H1 (cell line): ENCODE results near the gene SEC61A1. TPM values are rescaled to one million over a fixed set of nuclear protein-coding genes. Genes with fewer than 3 reads are reported as not detected.

ENCODE experiments used
- CTCF ChIA-PET: fragments of 300-600 bp; sonication (Branson Sonifier 250); formaldehyde crosslinking; loops from one replicate; lab custom pipeline; 2021; ENCODE audit not compliant: partially characterized antibody; lab: Charles Lee
- POLR2A ChIA-PET: fragments of 300-600 bp; sonication (Branson Sonifier 250); formaldehyde crosslinking; loops from one replicate; lab custom pipeline; 2021; ENCODE audit warnings: inconsistent platforms; ENCODE audit not compliant: partially characterized antibody; lab: Charles Lee
- DNase-seq, 2 experiments: peaks; one replicate each; pipeline versions ENCODE4 v3.0.0 to v3.0.0-alpha.2; 2010 to 2022; ENCODE audit warnings: low spot score in 2 of 2, low read depth in 1 of 2, mixed read lengths in 1 of 2
- FAIRE-seq: peaks from 2 replicates; lab custom pipeline; 2011; peaks lifted over from hg19 to GRCh38; lab: Jason Lieb, UNC
- H2AFZ ChIP-seq: 2 replicates; pipeline ENCODE4 v1.8.1; 2012; ENCODE audit warnings: low read length, inconsistent platforms
- H2AK5ac ChIP-seq: 2 replicates; pipeline ENCODE4 v1.6.1; 2013; ENCODE audit warnings: low read depth, low read length
- H2BK120ac ChIP-seq: replicated peaks from 2 replicates; pipeline ENCODE3; 2013; ENCODE audit warnings: low read depth, low read length, inconsistent platforms
- H2BK12ac ChIP-seq: 2 replicates; pipeline ENCODE4 v1.6.1; 2013; ENCODE audit warnings: low read depth, low read length
- H2BK15ac ChIP-seq: 2 replicates; pipeline ENCODE4 v1.6.1; 2013; ENCODE audit warnings: low read length
- H2BK20ac ChIP-seq: 2 replicates; pipeline ENCODE4 v1.6.1; 2013; ENCODE audit warnings: low read length
- H2BK5ac ChIP-seq: 2 replicates; pipeline ENCODE4 v1.6.1; 2013; ENCODE audit warnings: low read depth, low read length
- H3K14ac ChIP-seq: 2 replicates; pipeline ENCODE4 v1.6.1; 2013; ENCODE audit warnings: inconsistent platforms; ENCODE audit not compliant: insufficient read length
- H3K18ac ChIP-seq: 2 replicates; pipeline ENCODE4 v1.6.1; 2013; ENCODE audit warnings: low read length; ENCODE audit errors: extremely low read depth
- H3K23ac ChIP-seq: 2 replicates; pipeline ENCODE4 v1.6.1; 2013; ENCODE audit warnings: inconsistent platforms; ENCODE audit not compliant: insufficient read length
- H3K23me2 ChIP-seq: 2 replicates; pipeline ENCODE4 v1.6.1; 2013; ENCODE audit warnings: low read depth, low read length
- H3K27ac ChIP-seq: 2 replicates; pipeline ENCODE4 v1.6.1; 2011; ENCODE audit warnings: low read depth, low read length, inconsistent platforms
- H3K27me3 ChIP-seq, 4 experiments: replicated peaks in 1 of 4; 1 replicate in 1 of 4; 2 replicates in 3 of 4; pipeline versions ENCODE4 v1.6.1 to v1.8.1; 2011 to 2013; ENCODE audit warnings: low read length in 3 of 4, mild to moderate bottlenecking in 3 of 4, inconsistent platforms in 2 of 4, mixed read lengths in 2 of 4, moderate library complexity in 1 of 4; ENCODE audit not compliant: control insufficient read depth in 3 of 4, insufficient read depth in 3 of 4; ENCODE audit errors: extremely low read depth in 1 of 4
- H3K36me3 ChIP-seq, 4 experiments: 2 replicates each; pipeline versions ENCODE4 v1.6.1 to v1.8.1; 2011 to 2013; ENCODE audit warnings: mild to moderate bottlenecking in 4 of 4, low read length in 3 of 4, moderate library complexity in 2 of 4, control low read depth in 1 of 4, inconsistent platforms in 1 of 4; ENCODE audit not compliant: insufficient read depth in 4 of 4, control insufficient read depth in 2 of 4
- H3K4ac ChIP-seq: replicated peaks from 2 replicates; pipeline ENCODE3; 2013; ENCODE audit warnings: low read length, low read depth, mixed read lengths, inconsistent platforms; ENCODE audit not compliant: insufficient read length
- H3K4me1 ChIP-seq, 4 experiments: replicated peaks in 1 of 4; 1 replicate in 1 of 4; 2 replicates in 3 of 4; pipeline versions ENCODE4 v1.6.1 to v1.8.1; 2011 to 2013; ENCODE audit warnings: low read length in 3 of 4, inconsistent platforms in 2 of 4, mixed read lengths in 1 of 4; ENCODE audit not compliant: insufficient read depth in 4 of 4, control insufficient read depth in 3 of 4
- H3K4me2 ChIP-seq, 2 experiments: 2 replicates each; pipeline versions ENCODE4 v1.6.1 to v1.8.1; 2011 to 2013; ENCODE audit warnings: low read depth in 2 of 2, low read length in 2 of 2, control low read depth in 1 of 2, inconsistent platforms in 1 of 2, mild to moderate bottlenecking in 1 of 2; ENCODE audit not compliant: insufficient read depth in 1 of 2
- H3K4me3 ChIP-seq, 4 experiments: fragments of 200-600, 300-600 bp in 1 of 4; sonication (generic), shearing (Covaris generic), sonication (Bioruptor Twin) in 1 of 4; 2 replicates each; pipeline versions ENCODE4 v1.5.1 to v1.8.1; 2011 to 2016; ENCODE audit warnings: low read length in 4 of 4, low read depth in 3 of 4, control low read depth in 2 of 4, inconsistent platforms in 2 of 4, mild to moderate bottlenecking in 2 of 4, mixed read lengths in 1 of 4, moderate library complexity in 1 of 4; ENCODE audit not compliant: insufficient read depth in 2 of 4; ENCODE audit errors: extremely low read depth in 1 of 4
- H3K56ac ChIP-seq: replicated peaks from 2 replicates; pipeline ENCODE3; 2013; ENCODE audit warnings: low read depth, mild to moderate bottlenecking, mixed read lengths, low read length, inconsistent platforms; ENCODE audit not compliant: insufficient read length
- H3K79me1 ChIP-seq: 2 replicates; pipeline ENCODE4 v1.6.1; 2013; ENCODE audit warnings: low read depth, low read length, control low read depth
- H3K79me2 ChIP-seq, 2 experiments: 2 replicates each; pipeline versions ENCODE4 v1.6.1 to v1.8.1; 2012 to 2013; ENCODE audit warnings: low read length in 2 of 2, mild to moderate bottlenecking in 2 of 2, inconsistent platforms in 1 of 2; ENCODE audit not compliant: insufficient read depth in 2 of 2, control insufficient read depth in 1 of 2
- H3K9ac ChIP-seq, 4 experiments: replicated peaks in 1 of 4; 1 replicate in 1 of 4; 2 replicates in 3 of 4; pipeline versions ENCODE4 v1.6.1 to v1.8.1; 2011 to 2013; ENCODE audit warnings: low read depth in 3 of 4, low read length in 3 of 4, control low read depth in 2 of 4, mild to moderate bottlenecking in 2 of 4, moderate library complexity in 2 of 4, inconsistent platforms in 1 of 4; ENCODE audit errors: extremely low read depth in 1 of 4
- H3K9me3 ChIP-seq, 2 experiments: 2 replicates each; pipeline versions ENCODE4 v1.6.1 to v1.8.1; 2012 to 2013; ENCODE audit warnings: mild to moderate bottlenecking in 2 of 2, moderate library complexity in 2 of 2, control low read depth in 1 of 2, inconsistent platforms in 1 of 2, low read depth in 1 of 2, low read length in 1 of 2, mixed read lengths in 1 of 2; ENCODE audit not compliant: insufficient read depth in 2 of 2
- H4K20me1 ChIP-seq, 2 experiments: replicated peaks in 1 of 2; 2 replicates each; pipeline versions ENCODE3 to v1.8.1; 2011 to 2013; ENCODE audit warnings: inconsistent platforms in 2 of 2, low read length in 2 of 2, mild to moderate bottlenecking in 1 of 2; ENCODE audit not compliant: insufficient read depth in 2 of 2, control insufficient read depth in 1 of 2
- H4K5ac ChIP-seq: 2 replicates; pipeline ENCODE4 v1.6.1; 2013; ENCODE audit warnings: low read length, low read depth, mixed read lengths, inconsistent platforms; ENCODE audit not compliant: insufficient read length
- H4K8ac ChIP-seq: 2 replicates; pipeline ENCODE4 v1.8.0; 2013; ENCODE audit warnings: mild to moderate bottlenecking, moderate library complexity, low read length, inconsistent platforms; ENCODE audit not compliant: insufficient read depth; ENCODE audit errors: extremely low read depth
- H4K91ac ChIP-seq: replicated peaks from 2 replicates; pipeline ENCODE3; 2013; ENCODE audit warnings: low read length, mixed read lengths, inconsistent platforms; ENCODE audit not compliant: insufficient read length
- ATF3 ChIP-seq: IDR thresholded peaks from 2 replicates; pipeline ENCODE4 v1.6.1; 2011; ENCODE audit warnings: low read depth, mild to moderate bottlenecking, low read length; ENCODE audit not compliant: insufficient read depth
- BACH1 ChIP-seq: IDR thresholded peaks from 2 replicates; pipeline ENCODE4 v1.6.1; 2012; ENCODE audit warnings: low read length, improper control_type of control experiment
- CEBPB ChIP-seq: IDR thresholded peaks from 2 replicates; pipeline ENCODE4 v1.6.1; 2012; ENCODE audit warnings: low read depth, low read length
- CHD2 ChIP-seq: IDR thresholded peaks from 2 replicates; pipeline ENCODE4 v1.6.1; 2012; ENCODE audit warnings: low read length, improper control_type of control experiment
- HDAC2 ChIP-seq, 2 experiments: fragments of 300-600 bp in 1 of 2; sonication (generic) in 1 of 2; IDR thresholded peaks; 2 replicates each; pipeline ENCODE4 v1.6.1; 2011 to 2012; ENCODE audit warnings: low read depth in 2 of 2, low read length in 2 of 2, mild to moderate bottlenecking in 2 of 2, moderate library complexity in 2 of 2, borderline replicate concordance in 1 of 2, inconsistent platforms in 1 of 2
- JUN ChIP-seq: IDR thresholded peaks from 2 replicates; pipeline ENCODE4 v1.6.1; 2011; ENCODE audit warnings: low read depth, mild to moderate bottlenecking, improper control_type of control experiment, low read length
- MAFK ChIP-seq: IDR thresholded peaks from 2 replicates; pipeline ENCODE4 v1.6.1; 2012; ENCODE audit warnings: low read depth, mild to moderate bottlenecking, improper control_type of control experiment, low read length
- PHF8 ChIP-seq: fragments of 200-600 bp; sonication (generic); conservative IDR thresholded peaks from 2 replicates; pipeline ENCODE4 v1.7.1; 2012; ENCODE audit warnings: low read depth, mild to moderate bottlenecking, inconsistent platforms, low read length, moderate library complexity
- SP1 ChIP-seq: IDR thresholded peaks from 2 replicates; pipeline ENCODE4 v1.6.1; 2011; ENCODE audit warnings: low read depth, low read length
- SP4 ChIP-seq: IDR thresholded peaks from 2 replicates; pipeline ENCODE4 v1.6.1; 2012; ENCODE audit warnings: low read length, inconsistent platforms
- SUZ12 ChIP-seq: fragments of 200-600 bp; sonication (generic); IDR thresholded peaks from 2 replicates; pipeline ENCODE4 v1.6.1; 2012; ENCODE audit warnings: mild to moderate bottlenecking, inconsistent platforms, low read length, moderate library complexity, mixed read lengths
- WGBS, 2 experiments: shearing (Covaris generic) in 1 of 2; methylation state at CpG; one replicate each; pipeline versions ENCODE4 v1.1.6 to v1.1.7; 2013 to 2015; ENCODE audit warnings: low lambda C conversion rate in 2 of 2, mixed read lengths in 2 of 2, inconsistent platforms in 1 of 2, low coverage in 1 of 2, missing lambda C conversion rate in 1 of 2; ENCODE audit not compliant: insufficient replicate concordance in 2 of 2, insufficient coverage in 1 of 2, insufficient read length in 1 of 2; ENCODE audit errors: extremely low coverage in 1 of 2, missing lambda C conversion rate in 1 of 2; 5-methylcytosine and 5-hydroxymethylcytosine counted together
- polyA plus RNA-seq, 7 experiments: library from polyadenylated mRNA; depleted of rRNA in 3 of 7; stranded (reverse) in 5 of 7; unstranded in 2 of 7; fragments of >200 nt in 5 of 7; fragments of 200-250 nt in 2 of 7; gene quantifications; 1 replicate in 5 of 7; 2 replicates in 1 of 7; 4 replicates in 1 of 7; pipeline versions ENCODE4 v1.2.1 to v1.2.3, GENCODE V29; 2011 to 2013; ENCODE audit warnings: missing spikeins in 2 of 7, mixed read lengths in 2 of 7
- total RNA-seq: library from RNA; stranded (reverse); fragmentation: NEBNext Ultra II Directional; extraction: Animal tissue kit (Norgen Biotek cat#: 25700); gene quantifications from 2 replicates; pipeline ENCODE4 v1.2.1, GENCODE V29; 2021

The SEC61A1 gene
- total and polyA plus RNA-seq, 2 of the 8 experiments (the other 6 are each of a cell fraction or from before 2014, with no cell fraction given) = 133 to 165 TPM

DNA sequence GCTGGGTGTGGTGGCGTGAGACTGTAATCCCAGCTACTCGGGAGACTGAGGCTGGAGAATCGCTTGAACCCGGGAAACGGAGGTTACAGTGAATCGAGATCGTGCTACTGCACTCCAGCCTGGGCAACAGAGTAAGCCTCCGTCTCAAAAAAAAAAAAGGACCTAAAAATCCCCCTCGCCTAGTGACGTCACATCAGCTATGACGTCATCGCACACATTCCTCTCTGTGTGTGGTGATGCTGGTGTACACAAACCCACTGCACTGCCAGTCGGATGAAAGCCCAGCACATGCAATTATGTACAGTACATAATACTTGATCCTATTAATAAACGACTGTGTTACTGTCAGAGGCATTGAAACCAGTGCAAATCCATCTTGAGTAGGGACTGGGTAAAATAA is 40.2 kb upstream of the SEC61A1 start:
- no peak overlapping the region for H3K9ac ChIP-seq

More for the DNA sequence above, 40.2 kb upstream of the SEC61A1 start:
- no peak overlapping the region for H2BK5ac ChIP-seq
- no peak overlapping the region for H2BK20ac ChIP-seq
- H3K14ac ChIP-seq = no peak overlapping the region
- FAIRE-seq (no peak), DNase-seq (no peak)
- H4K8ac ChIP-seq = no peak overlapping the region
- H3K79me1 ChIP-seq = no peaks in the 10 kb centered on the region
- H4K20me1 ChIP-seq = no peaks in the 10 kb centered on the region
- no peaks in the 10 kb centered on the region for H3K27me3 ChIP-seq
- no peaks in the 10 kb centered on the region for H3K36me3 ChIP-seq
- no peak overlapping the region for H2BK15ac ChIP-seq
- no peak overlapping the region for H4K91ac ChIP-seq
- no peaks in the 10 kb centered on the region for H3K23me2 ChIP-seq
- TF ChIP-seq CHD2 = no peak
- TF ChIP-seq SP1 = no peak
- TF ChIP-seq HDAC2 (IDR thresholded peaks at IDR 0.05; ENCODE audit: borderline replicate concordance in 1 of 2, low read depth in 2 of 2, low read length in 2 of 2) = no peak
- TF ChIP-seq BACH1 = no peak
- no peak for TF ChIP-seq SUZ12
- no peak for TF ChIP-seq ATF3
- TF ChIP-seq MAFK = no peak
- TF ChIP-seq CEBPB = no peak
- TF ChIP-seq PHF8 = no peak
- no peak for TF ChIP-seq JUN
- no peak for TF ChIP-seq SP4
- H3K9me3 ChIP-seq = peaks cover under 1 to 4% of the 10 kb centered on the region in 2 experiments; a peak in 3 of 4 replicates
- H3K23ac ChIP-seq = no peak overlapping the region
- no peak overlapping the region for H3K4ac ChIP-seq
- H3K4me1 ChIP-seq = peaks cover under 1 to 4% (median 2%) of the 10 kb centered on the region in 4 experiments
- H2BK120ac ChIP-seq = no peak overlapping the region
- H2BK12ac ChIP-seq = no peak overlapping the region
- no peak overlapping the region for H3K56ac ChIP-seq
- H2AFZ ChIP-seq = no peak overlapping the region
- H3K79me2 ChIP-seq = no peaks in the 10 kb centered on the region
- ChIA-PET POLR2A (interaction anchor here (1.0 kb wide), 1 partner anchor 40 kb away, joined by 3 read pairs; the partner anchor contains the start of gene SEC61A1), CTCF (interaction anchor here (0.6 to 2.0 kb wide), 12 partner anchors 13 to 334 kb away, joined by 3 to 6 read pairs (median 4); no protein-coding TSS in a partner anchor)
- H3K4me2 ChIP-seq = no peak overlapping the region
- H4K5ac ChIP-seq = no peak overlapping the region
- no peak overlapping the region for H3K18ac ChIP-seq
- WGBS, 2 experiments = 86% methylated on average over 10 of the region's 14 CpGs; no CpG with 5 or more reads in 1 of the 2 experiments
- H2AK5ac ChIP-seq = no peak overlapping the region
- H3K27ac ChIP-seq = no peak overlapping the region
- H3K4me3 ChIP-seq = no peak overlapping the region
